Progenitor cell of endocrine pancreas (in vitro differentiated cells): ENCODE measurements around the gene CENPB. TPM values are rescaled to one million over a fixed set of nuclear protein-coding genes. Genes with fewer than 3 reads are reported as not detected.

ENCODE experiments used
- DNase-seq: peaks from one replicate; pipeline ENCODE4 v3.0.0; 2021; ENCODE audit warnings: low spot score; ENCODE audit not compliant: unreplicated experiment
- H3K27ac Mint-ChIP-seq: 2 replicates; pipeline ENCODE4 v1.8.0; 2021; ENCODE audit warnings: mild to moderate bottlenecking, moderate library complexity, mixed read lengths
- H3K27me3 Mint-ChIP-seq: 2 replicates; pipeline ENCODE4 v1.8.0; 2021; ENCODE audit warnings: mixed read lengths
- H3K36me3 Mint-ChIP-seq: 2 replicates; pipeline ENCODE4 v1.8.0; 2022; ENCODE audit warnings: mixed read lengths; ENCODE audit not compliant: insufficient read depth
- H3K4me1 Mint-ChIP-seq: 2 replicates; pipeline ENCODE4 v1.8.0; 2021; ENCODE audit warnings: low read depth, mixed read lengths
- H3K4me3 Mint-ChIP-seq: 2 replicates; pipeline ENCODE4 v1.8.0; 2021; ENCODE audit warnings: low read depth, mild to moderate bottlenecking, moderate library complexity, mixed read lengths
- H3K9me3 Mint-ChIP-seq: 2 replicates; pipeline ENCODE4 v1.8.0; 2021; ENCODE audit warnings: low read depth, mixed read lengths
- total RNA-seq: library from RNA; stranded (reverse); gene quantifications from 2 replicates; pipeline ENCODE4 v1.2.1, GENCODE V29; 2021
- TF ChIP-seq, protein P1 (sequence below): fragments of 200-600 bp; sonication (generic); IDR thresholded peaks from one replicate; pipeline ENCODE4 v1.5.0; 2021; ENCODE audit warnings: antibody characterized with exemption, mild to moderate bottlenecking; ENCODE audit not compliant: unreplicated experiment

Gene CENPB
- total RNA-seq, 1 donor from 2014 or later, result 49.6 TPM

DNA sequence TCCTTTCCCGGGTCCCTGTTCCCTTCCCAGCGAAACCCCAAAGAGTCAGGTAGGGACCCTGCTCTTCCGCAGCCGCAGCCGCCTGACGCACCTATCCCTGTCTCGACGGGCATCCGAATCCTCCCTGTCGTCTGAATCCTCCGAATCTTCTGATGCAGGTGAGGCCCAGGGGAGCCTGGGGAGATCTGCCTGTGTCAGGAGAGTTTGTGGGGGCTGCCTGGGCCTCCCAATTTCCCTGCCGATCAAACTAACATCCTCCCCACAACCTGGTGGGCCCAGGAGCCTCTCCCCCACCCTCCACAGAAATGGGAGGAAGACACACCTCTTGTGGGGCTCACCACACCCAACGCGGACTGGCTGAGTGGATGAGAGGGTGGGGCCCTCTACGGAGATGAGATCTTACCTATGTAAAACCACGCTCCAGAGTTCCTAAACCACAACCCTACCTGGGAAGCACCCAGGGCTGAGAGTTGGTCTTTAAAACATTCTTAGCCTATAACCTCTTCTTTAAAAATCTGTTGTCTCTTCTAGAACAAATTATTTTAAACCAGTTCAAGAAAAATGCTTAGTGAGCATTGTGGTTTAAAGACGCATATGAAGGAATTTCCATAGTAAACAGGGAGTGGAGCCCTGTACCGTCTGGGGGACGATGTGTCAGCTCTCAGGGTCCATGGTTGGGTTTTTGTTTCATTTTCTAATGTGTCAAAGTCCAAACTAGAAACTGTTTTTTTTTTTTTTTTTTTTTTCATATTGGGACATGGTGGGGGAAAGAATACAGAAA lies 11.2 kb upstream of the CENPB start:
- DNase-seq, result no peak
- TF ChIP-seq, protein P1, sequence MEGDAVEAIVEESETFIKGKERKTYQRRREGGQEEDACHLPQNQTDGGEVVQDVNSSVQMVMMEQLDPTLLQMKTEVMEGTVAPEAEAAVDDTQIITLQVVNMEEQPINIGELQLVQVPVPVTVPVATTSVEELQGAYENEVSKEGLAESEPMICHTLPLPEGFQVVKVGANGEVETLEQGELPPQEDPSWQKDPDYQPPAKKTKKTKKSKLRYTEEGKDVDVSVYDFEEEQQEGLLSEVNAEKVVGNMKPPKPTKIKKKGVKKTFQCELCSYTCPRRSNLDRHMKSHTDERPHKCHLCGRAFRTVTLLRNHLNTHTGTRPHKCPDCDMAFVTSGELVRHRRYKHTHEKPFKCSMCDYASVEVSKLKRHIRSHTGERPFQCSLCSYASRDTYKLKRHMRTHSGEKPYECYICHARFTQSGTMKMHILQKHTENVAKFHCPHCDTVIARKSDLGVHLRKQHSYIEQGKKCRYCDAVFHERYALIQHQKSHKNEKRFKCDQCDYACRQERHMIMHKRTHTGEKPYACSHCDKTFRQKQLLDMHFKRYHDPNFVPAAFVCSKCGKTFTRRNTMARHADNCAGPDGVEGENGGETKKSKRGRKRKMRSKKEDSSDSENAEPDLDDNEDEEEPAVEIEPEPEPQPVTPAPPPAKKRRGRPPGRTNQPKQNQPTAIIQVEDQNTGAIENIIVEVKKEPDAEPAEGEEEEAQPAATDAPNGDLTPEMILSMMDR, result no peak
- H3K27ac Mint-ChIP-seq, result no peak overlapping the region
- H3K27me3 Mint-ChIP-seq, result no peaks in the 10 kb centered on the region
- H3K4me1 Mint-ChIP-seq, result peaks cover 35% of the 10 kb centered on the region
- peak overlapping the region; percentile 74 for H3K4me3 Mint-ChIP-seq
- peaks cover 5% of the 10 kb centered on the region for H3K36me3 Mint-ChIP-seq
- no peaks in the 10 kb centered on the region for H3K9me3 Mint-ChIP-seq

DNA sequence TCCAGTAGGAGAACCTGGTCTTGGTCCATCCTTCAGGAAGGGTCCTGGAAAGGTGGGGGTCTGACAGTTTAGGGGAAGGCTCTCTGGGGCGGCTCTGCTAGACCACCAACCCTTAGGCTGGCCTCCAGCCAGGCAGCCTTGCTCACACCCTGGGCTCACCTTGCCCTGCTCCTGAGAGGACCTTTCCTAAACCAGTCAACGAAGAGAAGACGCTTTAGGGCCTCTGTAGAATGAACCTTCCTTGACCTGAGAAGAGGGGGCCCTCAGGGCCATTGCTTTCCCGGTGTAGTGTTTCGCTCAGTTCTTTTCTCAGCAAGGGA lies 10.6 kb upstream of the CENPB start:
- no peaks in the 10 kb centered on the region for H3K36me3 Mint-ChIP-seq
- TF ChIP-seq, protein P1, result no peak
- no peaks in the 10 kb centered on the region for H3K9me3 Mint-ChIP-seq
- no peaks in the 10 kb centered on the region for H3K27me3 Mint-ChIP-seq
- H3K27ac Mint-ChIP-seq, result no peak overlapping the region
- H3K4me1 Mint-ChIP-seq, result peaks cover 35% of the 10 kb centered on the region
- peak overlapping the region; percentile 74 for H3K4me3 Mint-ChIP-seq
- DNase-seq, result no peak

DNA sequence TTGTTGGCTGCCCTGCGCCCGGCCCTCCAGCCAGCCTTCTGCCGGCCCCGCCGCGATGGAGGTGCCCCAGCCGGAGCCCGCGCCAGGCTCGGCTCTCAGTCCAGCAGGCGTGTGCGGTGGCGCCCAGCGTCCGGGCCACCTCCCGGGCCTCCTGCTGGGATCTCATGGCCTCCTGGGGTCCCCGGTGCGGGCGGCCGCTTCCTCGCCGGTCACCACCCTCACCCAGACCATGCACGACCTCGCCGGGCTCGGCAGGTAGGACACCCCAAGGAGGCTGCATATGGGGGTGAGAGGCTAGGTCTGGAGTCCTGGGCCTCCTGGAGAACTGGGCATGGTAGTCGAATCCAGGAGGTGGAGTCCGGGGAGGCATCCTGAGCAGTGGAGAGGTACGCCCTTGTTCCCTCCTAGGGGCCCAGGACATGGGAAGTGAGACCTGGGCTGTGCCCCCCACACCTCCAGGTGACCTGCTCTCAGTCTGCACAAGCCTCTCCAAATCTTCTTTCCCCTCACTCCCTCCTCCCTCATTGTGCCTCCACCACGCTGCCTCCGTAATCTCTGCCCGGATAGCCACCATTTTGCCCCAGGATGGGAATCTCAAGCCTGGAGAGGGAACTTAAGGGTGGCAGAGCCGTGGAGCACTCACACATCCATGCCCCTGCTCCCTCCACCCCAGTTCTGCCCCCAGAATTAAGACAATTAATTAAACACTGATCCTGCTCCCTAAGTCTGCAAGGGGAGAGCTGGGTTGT lies 10.1 kb upstream of the CENPB start:
- Mint-ChIP-seq H3K27ac (no peak overlapping the region), H3K36me3 (no peaks in the 10 kb centered on the region), H3K9me3 (no peaks in the 10 kb centered on the region), H3K4me3 (peak overlapping the region; percentile 74), H3K4me1 (peaks cover 35% of the 10 kb centered on the region), H3K27me3 (no peaks in the 10 kb centered on the region)
- DNase-seq, result no peak
- TF ChIP-seq, protein P1, result no peak

DNA sequence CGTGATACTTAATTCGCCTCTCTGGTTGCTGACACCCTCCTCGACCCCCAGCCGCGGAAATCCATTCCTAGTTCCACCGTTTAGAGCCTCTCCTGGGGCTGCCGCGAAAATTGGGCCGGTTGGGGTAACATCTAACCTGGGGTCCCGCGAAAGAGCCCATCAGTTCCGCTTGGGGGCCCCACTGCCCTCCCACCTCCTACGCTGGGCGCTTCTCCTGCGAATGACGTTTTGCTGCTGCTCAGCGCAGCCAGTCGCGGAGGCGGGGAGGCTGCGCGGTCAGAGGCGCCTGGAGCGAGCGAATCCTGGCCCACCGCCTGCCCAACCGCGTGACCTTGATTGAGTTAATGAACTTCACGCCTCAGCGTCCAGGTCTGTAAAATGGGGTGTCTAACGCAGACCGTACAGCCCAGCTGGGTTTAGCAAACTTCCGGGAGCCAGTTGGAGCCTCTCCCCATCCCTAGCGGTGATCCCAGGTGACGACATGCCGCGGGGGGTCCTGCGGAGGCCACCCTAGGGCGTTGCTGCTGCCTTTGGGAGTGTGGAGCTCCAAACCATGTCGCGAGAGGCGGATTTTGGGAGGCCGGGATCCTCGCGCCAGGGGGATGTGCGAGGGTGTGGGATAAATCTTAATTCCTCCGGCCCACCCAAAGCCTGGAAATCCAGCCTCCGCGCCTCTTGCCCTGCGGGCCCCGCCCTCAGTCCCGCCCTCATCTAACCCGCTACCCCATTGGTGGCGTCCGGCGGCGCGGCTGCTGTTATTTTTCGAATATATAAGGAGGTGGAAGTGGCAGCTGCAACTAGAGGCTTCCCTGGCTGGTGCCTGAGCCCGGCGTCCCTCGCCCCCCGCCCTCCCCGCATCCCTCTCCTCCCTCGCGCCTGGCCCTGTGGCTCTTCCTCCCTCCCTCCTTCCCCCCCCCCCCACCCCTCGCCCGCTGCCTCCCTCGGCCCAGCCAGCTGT lies 9.2 kb upstream of the CENPB start, which contains the start of gene CDC25B:
Gene CDC25B (plus strand): TSS at position 800 of the 958 bp plus-strand sequence. CDS start 222 bp downstream, outside the sequence.
- peak within 1 kb of the TSS; percentile 84 for H3K4me3 Mint-ChIP-seq
- H3K36me3 Mint-ChIP-seq, result no peaks in the 10 kb centered on the region
- DNase-seq, result peak; percentile 75
- TF ChIP-seq, protein P1, result peak; percentile 54
- H3K27ac Mint-ChIP-seq, result peak within 1 kb of the TSS; percentile 93
- H3K4me1 Mint-ChIP-seq, result peaks cover 35% of the 10 kb centered on the region
- H3K9me3 Mint-ChIP-seq, result no peaks in the 10 kb centered on the region
- H3K27me3 Mint-ChIP-seq, result no peaks in the 10 kb centered on the region
